ENCODE measurements around the gene SFTA2.
A peak's percentile ranks its signal among the peaks of the same experiment; 100 is the strongest.
"Not testable (repeated sequence)": the region's sequence is repeated elsewhere in the genome, so short reads cannot be mapped to it uniquely, and the experiment has no call there.

The SFTA2 gene

DNA sequence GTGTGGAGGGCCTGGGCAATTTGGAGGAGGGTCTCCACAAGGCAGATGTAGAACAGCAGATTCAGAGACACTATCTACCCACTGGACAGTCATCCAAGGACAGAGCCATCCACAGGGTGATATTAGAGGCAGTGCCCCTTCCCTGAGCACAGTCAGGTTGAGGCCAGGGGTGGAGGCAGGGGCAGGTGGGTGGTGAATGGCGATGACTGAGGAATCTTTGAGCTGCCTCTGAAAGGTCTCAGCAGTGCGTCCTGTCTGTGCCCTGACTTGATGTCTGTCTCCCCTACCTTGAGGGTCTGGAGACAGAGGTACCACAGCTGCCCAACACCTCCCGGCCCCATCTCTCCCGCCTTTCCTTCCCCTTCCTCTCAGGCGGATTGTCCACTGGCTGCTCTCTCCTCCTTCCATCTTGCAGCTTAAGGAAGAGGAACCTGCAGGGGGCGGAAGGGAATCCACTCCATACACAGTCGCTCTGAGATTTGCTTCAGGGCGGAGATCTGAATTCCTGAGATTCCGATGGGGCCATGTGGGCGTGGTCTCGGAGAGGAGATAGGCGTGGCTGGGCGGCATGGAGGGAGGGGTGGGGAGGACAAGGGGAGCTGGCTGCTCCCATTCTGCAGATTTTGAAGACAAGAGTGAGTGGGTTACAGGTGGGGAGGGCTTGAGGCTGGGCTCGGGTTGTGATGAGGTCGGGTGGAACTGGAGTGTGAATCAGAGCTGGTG is 10.5 kb upstream of the SFTA2 start:
- peak; percentile 96 for DNase-seq (ENCODE audit: low read depth, low spot score)

DNA sequence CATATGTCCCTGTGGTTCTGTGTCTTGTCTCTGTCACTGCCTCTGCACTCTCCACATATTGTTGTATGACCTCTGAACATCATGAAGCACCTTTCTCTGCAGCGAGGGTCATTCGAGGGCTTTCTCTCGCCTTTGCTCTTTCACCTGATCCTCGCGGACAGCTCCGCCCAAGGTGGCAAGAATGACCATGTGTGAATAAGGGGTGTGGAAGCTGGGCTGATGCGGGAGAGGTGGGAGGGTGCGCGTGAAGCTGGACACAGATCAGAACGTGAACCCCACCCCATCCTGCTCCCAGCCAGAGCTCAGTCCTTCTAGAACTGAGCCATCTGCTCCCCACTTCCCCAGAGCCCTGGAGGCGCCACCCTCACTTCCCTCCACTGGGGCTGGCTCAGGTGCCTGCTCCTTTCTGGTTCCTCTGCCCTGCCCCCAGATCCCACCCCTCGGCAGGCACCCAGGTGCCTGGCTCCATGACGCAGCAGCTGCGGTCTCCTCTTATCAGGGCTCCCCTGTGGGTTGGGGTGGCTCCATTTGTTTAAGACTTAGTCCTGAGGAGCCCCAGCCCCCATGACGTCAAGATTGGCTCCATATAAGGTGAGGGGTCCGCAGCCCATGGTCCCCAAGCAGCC is 8.5 kb upstream of the SFTA2 start, which contains the start of gene MUCL3:
Gene MUCL3, plus strand, starts transcription at position 613 of the 626 bp plus-strand sequence. CDS start 27 bp downstream, outside the sequence.
- no peak for DNase-seq (ENCODE audit: low read depth, low spot score)

DNA sequence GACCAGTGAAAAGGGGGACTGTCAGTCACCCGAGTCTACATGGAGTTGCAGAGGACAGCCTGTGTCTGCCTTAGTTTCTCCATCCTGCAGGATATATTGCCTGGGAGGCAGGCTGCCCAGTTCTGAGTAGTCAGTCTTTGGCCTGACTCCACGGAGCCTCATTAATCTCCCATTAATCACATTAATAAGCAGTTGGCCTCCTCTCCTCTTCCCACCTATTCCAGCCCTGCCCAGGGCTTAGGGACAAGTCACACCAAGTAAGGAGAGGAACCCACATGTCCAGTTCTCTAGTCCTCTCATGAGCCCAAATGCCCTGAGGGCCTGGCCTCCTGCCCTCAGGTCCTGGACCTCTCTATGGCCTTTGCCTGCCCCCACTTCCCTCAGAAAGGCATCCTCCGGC is 7.5 kb upstream of the SFTA2 start:
- no peak for DNase-seq (ENCODE audit: low read depth, low spot score)

DNA sequence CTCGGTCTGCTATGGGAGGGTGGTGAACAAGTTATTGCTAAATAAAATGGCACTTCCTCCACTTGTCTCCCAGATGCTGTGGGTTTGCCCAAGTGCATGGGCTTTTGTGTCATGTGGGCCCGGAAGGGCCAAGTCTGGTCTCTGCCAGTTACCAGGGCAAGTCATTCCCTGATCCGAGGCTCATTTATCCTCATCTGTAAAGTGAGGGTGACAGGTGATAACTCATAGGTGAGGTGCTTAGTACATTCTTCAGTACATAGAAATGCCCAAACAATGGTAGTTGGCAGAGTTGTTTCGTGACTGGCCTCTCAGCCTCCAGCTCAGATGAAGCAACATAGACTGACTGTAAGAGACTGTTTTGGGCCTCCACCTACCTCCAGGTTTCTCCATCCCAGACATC is 6.8 kb upstream of the SFTA2 start:
- DNase-seq (ENCODE audit: low read depth, low spot score): no peak

DNA sequence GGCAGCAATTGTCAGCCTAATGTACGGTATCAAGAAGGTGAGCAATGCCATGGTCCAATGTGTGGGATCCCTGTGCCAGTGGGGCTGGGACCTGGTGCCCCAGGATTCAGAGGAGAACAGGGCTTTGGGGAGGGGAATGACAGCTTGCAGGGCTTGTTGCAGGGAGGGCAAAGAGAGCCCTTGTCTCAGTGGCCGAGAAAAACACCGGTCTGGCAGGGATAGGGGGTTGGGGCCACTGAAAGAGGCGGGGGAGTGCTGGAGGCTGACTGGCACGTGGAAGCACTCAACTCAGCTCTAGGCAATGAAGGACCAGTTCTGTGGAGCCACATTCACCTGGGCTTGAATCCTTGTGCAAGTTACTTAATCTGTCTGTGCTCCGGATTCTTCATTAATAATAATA is 5.3 kb upstream of the SFTA2 start:
- no peak for DNase-seq (ENCODE audit: low read depth, low spot score)

DNA sequence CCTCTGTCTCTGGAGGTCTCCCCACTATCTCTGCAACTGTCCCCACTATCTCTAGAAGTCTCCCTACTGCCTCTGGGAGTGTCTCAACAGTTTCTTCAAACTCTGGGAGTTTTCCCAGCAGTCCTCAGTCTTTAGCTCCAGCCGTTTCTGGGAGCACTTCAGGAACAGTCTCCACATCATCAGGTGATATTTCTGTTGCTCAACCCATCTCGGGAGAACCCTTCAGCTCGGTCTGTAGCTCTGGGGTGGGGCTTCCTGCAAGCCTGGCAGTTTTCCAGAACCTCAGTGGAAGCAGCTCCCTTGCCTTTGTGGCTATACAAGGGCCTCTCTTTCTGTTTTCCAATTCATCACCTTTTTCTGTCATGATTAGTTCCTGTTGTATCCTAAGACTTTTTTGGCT is 3.0 kb upstream of the SFTA2 start:
- no peak for DNase-seq (ENCODE audit: low read depth, low spot score)

DNA sequence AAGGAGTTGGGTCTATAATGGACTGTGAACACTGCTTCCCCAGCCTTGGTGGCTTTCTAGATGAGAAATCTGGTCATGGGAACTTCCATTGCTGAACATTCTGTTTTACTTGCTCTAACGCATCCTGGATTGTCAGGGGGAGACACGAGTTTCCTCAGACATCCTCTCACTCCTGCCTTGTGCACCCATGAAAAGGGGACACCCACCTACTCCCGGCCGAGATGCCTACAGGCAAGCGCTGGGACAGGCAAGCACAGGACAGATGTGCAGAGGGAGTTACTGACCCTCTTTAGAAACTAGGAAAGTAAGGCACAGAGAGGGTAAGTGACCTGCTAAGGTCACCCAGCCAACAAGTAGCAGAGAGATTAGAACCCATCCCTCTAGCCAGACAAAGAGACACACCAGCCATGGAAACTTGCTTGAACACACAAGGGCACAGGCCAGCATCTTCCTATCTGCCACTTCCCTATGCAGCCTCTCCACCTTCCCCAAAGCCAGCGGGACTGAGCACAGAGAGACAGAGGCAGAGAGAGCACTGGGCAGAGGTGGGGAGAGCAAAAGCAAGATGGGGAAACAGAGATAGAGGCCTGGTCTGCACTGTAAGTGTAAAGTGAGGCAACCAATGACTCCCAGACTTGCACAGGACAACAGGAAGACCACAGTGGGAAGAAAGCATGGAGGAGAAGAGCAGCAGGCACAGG is 845 bp upstream of the SFTA2 start:
- no peak for DNase-seq (ENCODE audit: low read depth, low spot score)

DNA sequence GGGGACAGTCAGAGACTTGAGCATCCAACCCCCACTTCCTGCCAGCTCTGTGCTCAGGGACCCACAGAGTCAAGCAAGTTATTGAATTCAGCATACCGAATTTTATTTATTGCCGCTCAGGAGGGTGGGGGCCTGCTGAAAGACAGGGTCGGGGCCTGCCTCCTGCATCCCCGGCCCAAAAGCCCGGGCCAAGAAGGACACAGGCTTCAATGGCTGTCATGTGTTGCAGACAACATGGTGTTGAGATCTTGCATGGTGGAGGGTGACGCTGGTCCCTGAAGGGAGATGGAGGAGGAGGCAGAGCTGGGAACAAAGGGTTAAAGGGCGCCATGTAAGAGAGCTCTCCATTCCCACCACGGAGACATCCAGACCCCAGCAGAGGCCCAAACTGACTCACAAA is 698 bp downstream of the SFTA2 start:
- no peak for DNase-seq (ENCODE audit: low read depth, low spot score)

DNA sequence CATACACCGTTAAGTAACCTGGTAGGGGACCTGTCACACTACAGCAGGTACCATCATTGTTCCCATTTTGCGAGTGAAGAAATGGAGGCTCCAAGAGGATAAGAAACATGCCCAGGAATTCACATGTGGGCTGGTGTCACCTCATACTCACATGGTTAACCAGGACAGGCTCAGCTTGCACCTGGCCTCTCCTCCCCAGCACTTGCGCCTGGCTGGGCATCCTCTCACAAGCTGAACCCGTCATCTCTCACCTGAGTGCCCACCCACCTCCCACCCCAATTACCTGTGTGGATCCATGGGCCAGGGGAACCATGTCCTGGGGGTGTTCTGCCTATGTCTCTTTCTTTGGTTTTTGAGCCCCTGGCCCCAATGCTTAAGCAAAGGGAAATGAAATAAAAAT is 1.5 kb downstream of the SFTA2 start:
- no peak for DNase-seq (ENCODE audit: low read depth, low spot score)

DNA sequence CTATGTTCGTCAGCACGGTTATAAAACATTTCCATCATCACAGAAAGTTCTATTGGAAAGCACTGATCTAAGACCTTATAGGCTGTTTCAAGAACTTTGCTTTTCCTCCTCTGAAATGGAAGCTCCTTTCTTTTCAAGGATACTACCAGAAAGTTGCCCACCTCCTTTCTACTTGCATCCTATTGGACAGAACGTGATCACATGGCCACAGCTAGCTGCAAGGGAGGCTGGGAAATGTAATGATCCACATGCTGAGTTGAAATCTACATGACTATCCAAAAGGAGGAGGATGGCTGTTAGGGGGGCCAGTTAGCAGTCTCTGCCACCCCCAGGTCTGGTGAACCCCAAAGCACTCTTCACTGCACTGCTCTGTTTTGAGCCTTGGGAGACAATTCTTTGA is 3.3 kb downstream of the SFTA2 start:
- DNase-seq (ENCODE audit: low read depth, low spot score): no peak

DNA sequence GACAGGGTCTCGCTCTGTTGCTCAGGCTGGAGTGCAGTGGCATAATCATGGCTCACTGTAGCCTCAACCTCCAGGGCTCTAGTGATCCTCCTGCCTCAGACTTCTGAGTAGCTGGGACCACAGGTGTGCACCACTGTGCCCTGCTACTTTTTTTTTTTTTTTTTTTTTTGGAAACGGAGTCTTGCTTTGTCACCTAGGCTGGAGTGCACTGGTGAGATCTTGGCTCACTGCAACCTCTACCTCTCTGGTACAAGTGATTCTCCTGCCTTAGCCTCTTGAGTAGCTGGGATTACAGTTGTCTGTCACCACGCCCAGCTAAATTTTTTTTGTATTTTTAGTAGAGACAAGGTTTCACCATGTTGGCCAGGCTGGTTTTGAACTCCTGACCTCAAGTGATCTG is 4.9 kb downstream of the SFTA2 start:
- not testable (repeated sequence) for DNase-seq (ENCODE audit: low read depth, low spot score)

DNA sequence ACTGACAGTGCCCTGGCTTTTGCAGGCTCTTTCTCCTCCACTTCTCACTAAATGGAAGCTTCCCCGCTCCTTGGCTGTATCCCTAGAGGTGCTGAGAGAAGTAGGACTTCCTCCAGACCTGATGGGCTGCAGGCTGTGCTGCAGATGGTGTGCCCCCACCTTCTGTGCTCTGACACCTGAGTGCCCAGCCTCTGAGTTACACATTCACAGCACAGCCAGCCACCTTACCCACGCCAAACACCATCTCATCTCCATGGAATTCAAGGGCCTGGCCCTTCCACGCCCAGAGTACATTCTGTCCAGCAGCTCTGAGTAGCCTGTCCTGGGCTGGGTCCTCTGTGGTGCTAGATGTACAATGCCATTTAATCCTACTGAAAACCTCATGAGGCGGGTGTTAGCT is 5.3 kb downstream of the SFTA2 start:
- no peak for DNase-seq (ENCODE audit: low read depth, low spot score)

DNA sequence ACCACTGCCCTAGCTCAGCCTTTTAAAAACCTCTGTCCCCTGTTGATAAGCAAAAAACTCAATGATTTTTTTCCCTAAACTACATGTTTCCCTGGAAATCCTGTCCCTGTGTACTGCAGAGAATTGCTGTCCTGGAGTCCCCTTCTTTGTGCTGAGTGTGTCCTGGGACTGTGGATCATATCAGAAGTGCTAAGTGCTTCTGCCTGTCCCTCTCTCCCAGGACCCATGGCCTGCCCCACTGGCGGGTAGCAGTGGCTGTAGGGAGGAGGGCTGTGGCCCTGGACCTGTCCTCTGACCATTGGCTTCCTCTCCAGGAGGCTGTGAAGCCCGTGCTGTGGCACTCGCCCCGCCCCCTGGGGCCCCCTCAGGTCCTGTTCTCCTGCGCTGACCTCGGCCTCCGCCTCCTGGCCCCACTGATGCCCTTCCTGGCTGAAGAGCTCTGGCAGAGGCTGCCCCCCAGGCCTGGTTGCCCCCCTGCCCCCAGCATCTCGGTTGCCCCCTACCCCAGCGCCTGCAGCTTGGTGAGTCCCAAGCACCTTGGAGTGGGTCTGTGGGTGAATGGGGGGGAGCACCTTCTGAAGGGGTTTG is 7.8 kb downstream of the SFTA2 start:
- DNase-seq (ENCODE audit: low read depth, low spot score): not testable (repeated sequence)

DNA sequence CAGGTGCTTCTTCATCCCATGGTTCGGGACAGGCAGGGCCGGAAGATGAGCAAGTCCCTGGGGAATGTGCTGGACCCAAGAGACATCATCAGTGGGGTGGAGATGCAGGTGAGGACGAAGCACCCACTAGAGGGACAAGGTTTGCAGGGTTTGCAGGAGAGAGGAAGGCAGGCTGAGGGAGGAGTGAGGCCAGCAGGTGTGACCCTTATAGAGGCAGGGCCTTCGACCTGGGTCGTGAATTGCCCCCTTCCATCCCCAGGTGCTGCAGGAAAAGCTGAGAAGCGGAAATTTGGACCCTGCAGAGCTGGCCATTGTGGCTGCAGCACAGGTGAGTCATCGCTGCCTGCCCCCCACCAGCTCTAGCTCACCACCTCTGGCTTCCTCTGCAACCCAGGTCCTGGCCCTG is 9.5 kb downstream of the SFTA2 start:
- DNase-seq (ENCODE audit: low read depth, low spot score): no peak

DNA sequence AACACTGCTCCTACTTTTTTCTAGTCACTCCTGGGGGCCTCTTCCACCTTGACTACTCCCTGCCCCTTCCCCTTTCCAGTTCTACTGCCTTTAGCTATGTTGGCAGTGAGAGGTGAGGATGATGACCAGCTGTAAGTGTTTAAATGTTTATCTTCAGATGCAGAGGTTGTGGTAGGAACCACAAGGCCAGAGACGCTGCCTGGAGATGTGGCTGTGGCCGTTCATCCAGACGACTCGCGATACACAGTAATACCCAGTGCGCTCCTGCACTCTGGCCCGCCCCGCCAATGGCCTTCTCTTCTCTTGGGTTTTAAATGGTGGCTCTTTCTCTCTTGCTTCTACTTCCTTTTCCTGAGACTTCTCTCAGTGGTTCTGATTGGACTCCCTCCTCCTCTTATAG is 13.3 kb downstream of the SFTA2 start:
- no peak for DNase-seq (ENCODE audit: low read depth, low spot score)

DNA sequence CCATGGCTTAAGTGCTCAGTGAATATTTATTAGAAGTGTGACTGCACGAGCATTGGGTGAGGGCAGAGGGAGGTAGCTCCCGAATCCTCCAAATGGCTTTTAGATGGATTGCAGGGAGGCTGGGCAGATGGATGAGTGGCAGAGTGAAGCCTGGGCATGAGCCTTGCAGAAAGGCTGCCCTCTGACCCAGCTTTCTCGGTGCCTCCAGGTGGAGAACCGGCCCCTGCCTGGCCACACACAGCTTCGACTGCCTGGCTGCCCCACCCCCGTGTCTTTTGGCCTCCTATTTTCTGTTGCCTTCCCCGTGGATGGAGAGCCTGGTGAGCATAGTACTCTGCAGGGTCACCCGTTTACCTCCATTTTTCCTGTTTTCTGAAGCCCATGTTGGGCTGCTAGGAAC is 14.5 kb downstream of the SFTA2 start:
- no peak for DNase-seq (ENCODE audit: low read depth, low spot score)

DNA sequence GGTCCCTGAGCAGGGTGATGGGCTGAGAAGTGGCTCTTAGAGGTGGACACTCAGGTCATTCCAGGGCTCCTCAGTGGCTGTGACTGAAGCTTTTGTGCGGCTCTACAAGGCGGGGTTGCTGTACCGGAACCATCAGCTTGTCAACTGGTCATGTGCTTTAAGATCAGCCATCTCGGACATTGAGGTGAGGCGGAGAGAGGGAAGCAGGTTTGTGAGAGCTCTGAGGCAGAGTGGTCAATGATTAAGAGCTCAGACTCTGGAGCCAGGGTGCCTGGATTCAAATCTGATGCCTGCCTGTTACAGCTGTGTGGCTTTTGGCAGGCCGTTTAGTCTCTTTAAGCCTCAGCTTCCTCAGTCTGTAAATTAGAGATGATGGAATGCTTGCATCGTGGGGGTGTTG is 14.9 kb downstream of the SFTA2 start:
- DNase-seq (ENCODE audit: low read depth, low spot score): no peak

DNA sequence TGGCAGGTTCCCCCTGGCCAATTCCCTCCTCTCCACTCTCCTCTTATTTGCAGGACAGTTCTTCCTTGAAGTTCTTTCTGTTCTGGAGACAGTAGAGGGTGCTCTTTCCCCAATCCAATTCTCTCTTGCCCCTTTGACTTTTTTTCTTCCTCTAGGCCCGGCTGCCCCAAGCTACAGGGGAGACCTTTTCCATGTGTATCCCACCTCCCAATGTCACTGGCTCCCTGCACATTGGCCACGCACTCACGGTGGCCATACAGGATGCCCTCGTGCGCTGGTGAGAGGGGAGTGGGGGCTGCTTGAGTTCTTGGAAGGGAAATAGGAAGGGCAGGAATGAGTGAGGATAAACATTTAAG is 16.4 kb downstream of the SFTA2 start:
- peak; percentile 70 for DNase-seq (ENCODE audit: low read depth, low spot score)

DNA sequence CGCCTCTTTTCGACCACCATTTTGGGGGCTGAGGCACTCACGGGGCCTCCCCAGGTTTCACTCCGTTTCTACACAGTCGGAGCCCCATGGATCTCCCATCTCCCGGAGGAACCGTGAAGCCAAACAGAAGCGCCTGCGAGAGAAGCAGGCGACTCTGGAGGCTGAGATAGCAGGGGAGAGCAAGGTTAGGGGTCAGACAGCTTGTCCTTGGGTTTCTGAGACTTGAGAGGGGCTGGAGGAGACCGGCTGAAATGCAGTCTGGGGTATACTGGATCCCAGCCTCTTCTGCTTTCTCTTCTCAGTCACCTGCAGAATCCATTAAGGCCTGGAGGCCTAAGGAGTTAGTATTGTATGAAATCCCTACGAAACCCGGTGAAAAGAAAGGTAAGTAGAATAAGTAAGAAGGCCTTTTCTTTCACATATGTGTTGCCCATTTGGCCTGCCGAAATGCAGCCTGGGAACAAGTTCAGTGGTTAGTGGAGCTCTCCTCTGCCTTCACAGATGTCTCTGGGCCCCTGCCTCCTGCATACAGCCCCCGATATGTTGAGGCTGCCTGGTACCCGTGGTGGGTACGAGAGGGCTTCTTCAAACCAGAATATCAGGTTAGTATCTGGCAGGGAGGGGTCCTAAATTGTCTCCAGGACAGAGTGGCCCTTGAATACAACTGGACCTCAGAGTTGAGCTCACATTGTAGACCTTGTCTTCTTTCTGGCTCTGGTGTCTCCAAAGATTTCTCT is 16.9 kb downstream of the SFTA2 start:
- DNase-seq (ENCODE audit: low read depth, low spot score): no peak

DNA sequence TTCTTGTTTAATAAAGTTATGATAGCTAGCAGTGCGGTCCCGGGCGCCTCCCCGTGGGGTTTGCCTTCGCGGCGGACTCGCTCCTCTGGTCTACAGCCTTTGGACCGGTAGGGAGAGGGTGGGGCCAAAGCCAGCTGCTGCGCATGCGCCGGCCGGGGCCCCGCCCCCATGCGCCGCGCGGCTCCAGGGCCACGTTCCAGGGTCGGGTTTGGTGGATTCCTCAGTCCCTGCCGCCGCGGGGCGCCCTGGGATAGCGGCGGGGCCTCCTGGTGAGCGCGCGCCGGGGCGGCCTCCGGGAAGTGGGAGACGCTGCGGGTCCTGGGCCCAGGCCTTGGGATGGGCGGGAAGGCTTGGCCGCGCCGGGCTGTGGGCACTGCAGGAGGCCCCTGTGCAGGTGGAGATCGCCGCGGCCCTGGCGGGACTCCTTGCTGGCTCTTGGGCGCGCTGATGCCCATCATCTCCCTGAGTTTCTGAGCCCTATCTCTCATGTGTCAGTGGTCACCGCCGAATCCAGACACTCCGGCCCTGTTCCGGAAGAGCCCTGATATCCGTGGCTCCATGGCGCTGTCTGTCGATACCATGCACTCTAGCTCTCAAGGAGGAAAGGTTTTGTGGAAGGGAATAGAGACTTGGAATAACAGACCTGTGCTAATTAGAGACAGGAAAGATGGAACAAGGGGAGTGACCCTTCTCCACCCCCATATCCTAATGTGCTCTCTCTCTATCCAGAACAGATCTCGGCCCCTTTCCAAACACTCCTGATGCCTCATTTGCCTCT is 17.7 kb downstream of the SFTA2 start, which contains the start of gene VARS2:
Gene VARS2, plus strand, starts transcription at position 163 of the 778 bp plus-strand sequence. Its CDS starts 599 bp downstream, at position 762.
- peak; percentile 96 for DNase-seq (ENCODE audit: low read depth, low spot score)

DNA sequence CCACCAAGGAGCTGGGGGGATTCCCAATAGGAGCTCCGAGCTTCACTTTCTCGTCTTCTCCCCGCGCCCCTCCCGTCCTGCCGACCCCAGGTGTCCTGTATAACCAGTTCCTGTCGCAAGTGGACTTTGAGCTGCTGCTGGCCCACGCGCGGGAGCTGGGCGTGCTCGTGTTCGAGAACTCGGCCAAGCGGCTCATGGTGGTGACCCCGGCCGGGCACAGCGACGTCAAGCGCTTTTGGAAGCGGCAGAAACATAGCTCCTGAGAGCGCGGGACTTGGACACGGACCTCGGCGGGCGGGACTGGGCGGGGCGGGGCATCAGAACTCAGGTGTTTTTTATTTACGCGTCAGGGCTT is 18.3 kb downstream of the SFTA2 start:
- DNase-seq (ENCODE audit: low read depth, low spot score): no peak
